ENCODE results near the gene GDPD5.

GDPD5 gene

GRCh38 chr11:75476739-75477613, 48.8 kb downstream of the GDPD5 start:
- Histone ChIP-seq H3K36me3 (ENCODE audit: control insufficient read depth, insufficient read depth, low read length) (no peaks in the 10 kb centered on the region), H3K9ac (ENCODE audit: low read depth, low read length) (peak overlapping the region; percentile 16), H3K4me3 (ENCODE audit: low read depth, low read length) (no peak overlapping the region), H3K4me1 (ENCODE audit: control insufficient read depth, insufficient read depth, low read length) (peaks cover 3% of the 10 kb centered on the region), H3K9me3 (ENCODE audit: control insufficient read depth, insufficient read depth, low read length) (no peaks in the 10 kb centered on the region), H3K27me3 (ENCODE audit: control insufficient read depth, insufficient read depth, low read length) (no peaks in the 10 kb centered on the region)

- H3K4me3 ChIP-seq (ENCODE audit: low read depth, low read length) = no peak overlapping the region
These were observed 49.7 kb downstream of the GDPD5 start for GRCh38 chr11:75475767-75476650.

GRCh38 chr11:75474878-75475766, 50.6 kb downstream of the GDPD5 start:
- Histone ChIP-seq H3K4me1 (ENCODE audit: control insufficient read depth, insufficient read depth, low read length) (peaks cover 3% of the 10 kb centered on the region), H3K9me3 (ENCODE audit: control insufficient read depth, insufficient read depth, low read length) (no peaks in the 10 kb centered on the region), H3K36me3 (ENCODE audit: control insufficient read depth, insufficient read depth, low read length) (no peaks in the 10 kb centered on the region), H3K9ac (ENCODE audit: low read depth, low read length) (no peak overlapping the region), H3K4me3 (ENCODE audit: low read depth, low read length) (peak overlapping the region; percentile 38), H3K27me3 (ENCODE audit: control insufficient read depth, insufficient read depth, low read length) (no peaks in the 10 kb centered on the region)

More at GRCh38 chr11:75475767-75476650, 49.7 kb downstream of the GDPD5 start:
- H3K27me3 ChIP-seq (ENCODE audit: control insufficient read depth, insufficient read depth, low read length) = no peaks in the 10 kb centered on the region
- H3K36me3 ChIP-seq (ENCODE audit: control insufficient read depth, insufficient read depth, low read length) = no peaks in the 10 kb centered on the region
- H3K4me1 ChIP-seq (ENCODE audit: control insufficient read depth, insufficient read depth, low read length) = peaks cover 3% of the 10 kb centered on the region
- no peak overlapping the region for H3K9ac ChIP-seq (ENCODE audit: low read depth, low read length)
- H3K9me3 ChIP-seq (ENCODE audit: control insufficient read depth, insufficient read depth, low read length) = no peaks in the 10 kb centered on the region

- H3K9me3 ChIP-seq (ENCODE audit: control insufficient read depth, insufficient read depth, low read length) = no peaks in the 10 kb centered on the region
- no peaks in the 10 kb centered on the region for H3K36me3 ChIP-seq (ENCODE audit: control insufficient read depth, insufficient read depth, low read length)
- H3K27me3 ChIP-seq (ENCODE audit: control insufficient read depth, insufficient read depth, low read length) = no peaks in the 10 kb centered on the region
- no peak overlapping the region for H3K4me3 ChIP-seq (ENCODE audit: low read depth, low read length)
- H3K4me1 ChIP-seq (ENCODE audit: control insufficient read depth, insufficient read depth, low read length) = peaks cover 3% of the 10 kb centered on the region
- no peak overlapping the region for H3K9ac ChIP-seq (ENCODE audit: low read depth, low read length)
These were observed 51.5 kb downstream of the GDPD5 start for GRCh38 chr11:75474240-75474639.

- H3K27me3 ChIP-seq (ENCODE audit: control insufficient read depth, insufficient read depth, low read length) = no peaks in the 10 kb centered on the region
- H3K9me3 ChIP-seq (ENCODE audit: control insufficient read depth, insufficient read depth, low read length) = no peaks in the 10 kb centered on the region
- peaks cover 3% of the 10 kb centered on the region for H3K4me1 ChIP-seq (ENCODE audit: control insufficient read depth, insufficient read depth, low read length)
- H3K4me3 ChIP-seq (ENCODE audit: low read depth, low read length) = no peak overlapping the region
- no peak overlapping the region for H3K9ac ChIP-seq (ENCODE audit: low read depth, low read length)
- H3K36me3 ChIP-seq (ENCODE audit: control insufficient read depth, insufficient read depth, low read length) = no peaks in the 10 kb centered on the region
These were observed 52.1 kb downstream of the GDPD5 start for GRCh38 chr11:75473684-75474083.

- peaks cover 3% of the 10 kb centered on the region for H3K4me1 ChIP-seq (ENCODE audit: control insufficient read depth, insufficient read depth, low read length)
- H3K9ac ChIP-seq (ENCODE audit: low read depth, low read length) = no peak overlapping the region
- no peaks in the 10 kb centered on the region for H3K27me3 ChIP-seq (ENCODE audit: control insufficient read depth, insufficient read depth, low read length)
- H3K4me3 ChIP-seq (ENCODE audit: low read depth, low read length) = no peak overlapping the region
- H3K36me3 ChIP-seq (ENCODE audit: control insufficient read depth, insufficient read depth, low read length) = no peaks in the 10 kb centered on the region
- no peaks in the 10 kb centered on the region for H3K9me3 ChIP-seq (ENCODE audit: control insufficient read depth, insufficient read depth, low read length)
These were observed 53.5 kb downstream of the GDPD5 start for GRCh38 chr11:75472081-75472732.

- no peaks in the 10 kb centered on the region for H3K27me3 ChIP-seq (ENCODE audit: control insufficient read depth, insufficient read depth, low read length)
- no peaks in the 10 kb centered on the region for H3K36me3 ChIP-seq (ENCODE audit: control insufficient read depth, insufficient read depth, low read length)
- no peak overlapping the region for H3K4me3 ChIP-seq (ENCODE audit: low read depth, low read length)
- H3K9me3 ChIP-seq (ENCODE audit: control insufficient read depth, insufficient read depth, low read length) = no peaks in the 10 kb centered on the region
- H3K4me1 ChIP-seq (ENCODE audit: control insufficient read depth, insufficient read depth, low read length) = peaks cover 3% of the 10 kb centered on the region
- H3K9ac ChIP-seq (ENCODE audit: low read depth, low read length) = no peak overlapping the region
These were observed 54.4 kb downstream of the GDPD5 start for GRCh38 chr11:75471176-75471973.

GRCh38 chr11:75470476-75471080, 55.2 kb downstream of the GDPD5 start:
- H3K4me3 ChIP-seq (ENCODE audit: low read depth, low read length) = no peak overlapping the region
- H3K9me3 ChIP-seq (ENCODE audit: control insufficient read depth, insufficient read depth, low read length) = no peaks in the 10 kb centered on the region
- no peaks in the 10 kb centered on the region for H3K4me1 ChIP-seq (ENCODE audit: control insufficient read depth, insufficient read depth, low read length)
- no peak overlapping the region for H3K9ac ChIP-seq (ENCODE audit: low read depth, low read length)
- H3K27me3 ChIP-seq (ENCODE audit: control insufficient read depth, insufficient read depth, low read length) = no peaks in the 10 kb centered on the region
- H3K36me3 ChIP-seq (ENCODE audit: control insufficient read depth, insufficient read depth, low read length) = no peaks in the 10 kb centered on the region

GRCh38 chr11:75469785-75470405, 55.8 kb downstream of the GDPD5 start:
- Histone ChIP-seq H3K36me3 (ENCODE audit: control insufficient read depth, insufficient read depth, low read length) (no peaks in the 10 kb centered on the region), H3K9ac (ENCODE audit: low read depth, low read length) (no peak overlapping the region), H3K4me3 (ENCODE audit: low read depth, low read length) (no peak overlapping the region), H3K4me1 (ENCODE audit: control insufficient read depth, insufficient read depth, low read length) (no peaks in the 10 kb centered on the region), H3K9me3 (ENCODE audit: control insufficient read depth, insufficient read depth, low read length) (no peaks in the 10 kb centered on the region), H3K27me3 (ENCODE audit: control insufficient read depth, insufficient read depth, low read length) (no peaks in the 10 kb centered on the region)
